SK-N-SH treated with all-trans-retinoic acid at 6 μM for 48 hours (cell line): Measurements from ENCODE around the gene ELP4.

Experiments
- ATAC-seq: fragments of 200-7000 bp; cut with Tn5 transposase; 3 replicates; pipeline ENCODE4 v1.9.1; 2020; ENCODE audit warnings: mild to moderate bottlenecking, moderate library complexity
- BACH2 ChIP-seq: fragments of 250-450 bp; sonication (Bioruptor Pico); IDR thresholded peaks from 2 replicates; pipeline ENCODE4 v1.9.0; 2021; ENCODE audit warnings: mild to moderate bottlenecking, borderline replicate concordance
- CREB5 ChIP-seq: fragments of 250-450 bp; sonication (Bioruptor Pico); IDR thresholded peaks from 2 replicates; pipeline ENCODE4 v1.5.1; 2020; ENCODE audit warnings: low read depth, mild to moderate bottlenecking, moderate library complexity
- CSDC2 ChIP-seq: fragments of 250-450 bp; sonication (Bioruptor Pico); IDR thresholded peaks from 2 replicates; pipeline ENCODE4 v1.5.0; 2020; ENCODE audit warnings: mild to moderate bottlenecking, moderate library complexity
- CSRNP3 ChIP-seq: fragments of 250-450 bp; sonication (Bioruptor Pico); IDR thresholded peaks from 2 replicates; pipeline ENCODE4 v1.5.1; 2021; ENCODE audit warnings: mild to moderate bottlenecking, moderate library complexity
- ESRRG ChIP-seq: fragments of 250-450 bp; sonication (Bioruptor Pico); IDR thresholded peaks from 2 replicates; pipeline ENCODE4 v1.6.1; 2021; ENCODE audit warnings: mild to moderate bottlenecking
- OSR1 ChIP-seq: fragments of 250-450 bp; sonication (Bioruptor Pico); IDR thresholded peaks from 2 replicates; pipeline ENCODE4 v1.8.0; 2022; ENCODE audit warnings: moderate library complexity, mild to moderate bottlenecking, inconsistent platforms
- POU6F1 ChIP-seq: fragments of 250-450 bp; sonication (Bioruptor Pico); IDR thresholded peaks from 2 replicates; pipeline ENCODE4 v1.8.0; 2021; ENCODE audit warnings: low read depth, mild to moderate bottlenecking, moderate library complexity, borderline replicate concordance
- RARB ChIP-seq: fragments of 250-450 bp; sonication (Bioruptor Pico); IDR thresholded peaks from 2 replicates; pipeline ENCODE4 v1.8.0; 2021; ENCODE audit warnings: mild to moderate bottlenecking, moderate library complexity
- SNAI2 ChIP-seq: fragments of 250-450 bp; sonication (Bioruptor Pico); IDR thresholded peaks from 2 replicates; pipeline ENCODE4 v1.5.0; 2020; ENCODE audit warnings: mild to moderate bottlenecking, moderate library complexity
- TCF4 ChIP-seq: fragments of 250-450 bp; sonication (Bioruptor Pico); IDR thresholded peaks from 2 replicates; pipeline ENCODE4 v1.8.0; 2021; ENCODE audit warnings: mild to moderate bottlenecking, moderate library complexity, borderline replicate concordance
- TOX ChIP-seq: fragments of 250-450 bp; sonication (Bioruptor Pico); IDR thresholded peaks from 2 replicates; pipeline ENCODE4 v1.8.0; 2021; ENCODE audit warnings: mild to moderate bottlenecking, moderate library complexity, borderline replicate concordance
- TSHZ2 ChIP-seq: fragments of 250-450 bp; sonication (Bioruptor Pico); IDR thresholded peaks from 2 replicates; pipeline ENCODE4 v1.5.0; 2020; ENCODE audit warnings: mild to moderate bottlenecking, moderate library complexity
- ZC3H10 ChIP-seq: fragments of 250-450 bp; sonication (Bioruptor Pico); IDR thresholded peaks from 2 replicates; pipeline ENCODE4 v1.5.1; 2021; ENCODE audit warnings: mild to moderate bottlenecking, moderate library complexity
- ZFP30 ChIP-seq: fragments of 450-650 bp; formaldehyde crosslinking; IDR thresholded peaks from 2 replicates; pipeline ENCODE4 v1.5.0; 2022; ENCODE audit warnings: mild to moderate bottlenecking, moderate library complexity
- ZNF70 ChIP-seq: fragments of 450-650 bp; formaldehyde crosslinking; IDR thresholded peaks from 2 replicates; pipeline ENCODE4 v1.5.0; 2020; ENCODE audit warnings: mild to moderate bottlenecking, moderate library complexity

ELP4 gene

GRCh38 chr11:31815711-31816467, 306.3 kb downstream of the ELP4 start (continued):
- TF ChIP-seq TSHZ2 (CRISPR knock-in tag) = no peak
- TF ChIP-seq CREB5 = no peak
- no peak for TF ChIP-seq POU6F1
- TF ChIP-seq, all 23 proteins: peak for 0

- TF ChIP-seq BACH2 (CRISPR knock-in tag) (no peak), ZC3H10 (CRISPR knock-in tag) (no peak), POU6F1 (no peak)
- TF ChIP-seq, all 23 proteins: peak for 0
- ATAC-seq = no peak
Observed at GRCh38 chr11:31816468-31817053, 307.0 kb downstream of the ELP4 start.

- TF ChIP-seq TCF4 = no peak
- ATAC-seq = no peak
Observed at GRCh38 chr11:31817054-31817620, 307.6 kb downstream of the ELP4 start.

- TF ChIP-seq OSR1 (CRISPR knock-in tag) (no peak), ZFP30 (no peak)
- no peak for ATAC-seq
Observed at GRCh38 chr11:31817621-31818424, 308.3 kb downstream of the ELP4 start.

GRCh38 chr11:31818425-31818755, 308.8 kb downstream of the ELP4 start:
- TF ChIP-seq CREB5 (no peak), SNAI2 (no peak), ZNF70 (no peak), CSDC2 (CRISPR knock-in tag) (no peak), ESRRG (CRISPR knock-in tag) (no peak), RARB (CRISPR knock-in tag) (no peak), TCF4 (no peak), ZC3H10 (CRISPR knock-in tag) (no peak), CSRNP3 (CRISPR knock-in tag) (no peak), POU6F1 (no peak), TOX (CRISPR knock-in tag) (no peak)
- TF ChIP-seq, all 23 proteins: peak for 0
- ATAC-seq = no peak
